HEK293 (cell line): Measurements from ENCODE around the gene DDX10.

Experiments used
- KLF10 ChIP-seq: fragments of 450-650 bp; IDR thresholded peaks from 2 replicates; pipeline ENCODE4 v1.5.1; 2018; ENCODE audit warnings: missing biosample characterization, mild to moderate bottlenecking, missing genetic modification characterization
- SP2 ChIP-seq: fragments of 450-650 bp; formaldehyde crosslinking; IDR thresholded peaks from 2 replicates; pipeline ENCODE4 v1.5.1; 2016; ENCODE audit warnings: missing biosample characterization, missing genetic modification characterization
- ZNF138 ChIP-seq: fragments of 450-650 bp; formaldehyde crosslinking; IDR thresholded peaks from 2 replicates; pipeline ENCODE4 v1.5.1; 2016; ENCODE audit warnings: missing biosample characterization, missing genetic modification characterization, borderline replicate concordance
- ZNF140 ChIP-seq: fragments of 450-650 bp; formaldehyde crosslinking; IDR thresholded peaks from 2 replicates; pipeline ENCODE4 v1.5.1; 2016; ENCODE audit warnings: missing biosample characterization, missing genetic modification characterization
- ZNF350 ChIP-seq: fragments of 450-650 bp; formaldehyde crosslinking; IDR thresholded peaks from 2 replicates; pipeline ENCODE4 v1.5.0; 2017; ENCODE audit warnings: missing biosample characterization, mild to moderate bottlenecking, missing genetic modification characterization
- ZNF843 ChIP-seq: fragments of 450-650 bp; formaldehyde crosslinking; IDR thresholded peaks from 2 replicates; pipeline ENCODE4 v1.5.1; 2016; ENCODE audit warnings: missing biosample characterization, missing genetic modification characterization
- TF ChIP-seq, protein P1 (sequence below): fragments of 450-650 bp; formaldehyde crosslinking; IDR thresholded peaks from 2 replicates; pipeline ENCODE4 v1.5.1; 2016; ENCODE audit warnings: missing biosample characterization, missing genetic modification characterization
- TF ChIP-seq, protein P2 (sequence below): fragments of 450-650 bp; formaldehyde crosslinking; IDR thresholded peaks from 2 replicates; pipeline ENCODE4 v1.5.1; 2016; ENCODE audit warnings: missing biosample characterization, missing genetic modification characterization, low read depth
- TF ChIP-seq, protein P3 (sequence below): fragments of 450-650 bp; IDR thresholded peaks from 2 replicates; pipeline ENCODE4 v1.5.1; 2018; ENCODE audit warnings: missing biosample characterization, missing genetic modification characterization

DNA sequence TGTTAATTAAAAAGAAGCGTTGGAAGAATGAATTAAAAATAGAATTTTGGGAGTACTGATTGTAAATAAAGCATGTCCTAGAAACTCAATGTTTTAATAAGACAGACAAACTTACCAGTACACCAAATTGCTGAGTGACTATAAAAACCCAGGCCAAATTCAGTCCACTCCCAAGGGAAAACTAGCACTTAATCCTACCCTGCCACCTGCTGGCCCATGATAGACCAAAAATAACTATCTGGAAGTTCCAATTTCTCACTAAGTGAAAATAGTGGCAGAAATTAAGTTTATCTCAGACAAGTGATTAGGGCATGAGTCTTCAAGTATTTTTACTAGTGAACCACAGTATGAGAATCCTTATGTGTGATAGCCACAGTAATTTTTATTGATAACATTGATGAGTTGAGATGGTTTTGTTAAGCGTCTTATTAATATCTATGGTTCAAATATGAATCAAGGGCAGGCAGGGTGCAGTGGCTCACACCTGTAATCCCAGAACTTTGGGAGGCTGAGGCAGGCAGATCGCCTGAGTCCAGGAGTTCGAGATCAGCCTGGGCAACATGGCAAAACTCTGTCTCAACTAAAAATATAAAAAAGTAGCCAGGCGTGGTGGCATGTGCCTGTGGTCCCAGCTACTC lies 9.8 kb upstream of the DDX10 start:
- TF ChIP-seq ZNF140 (tag by site-specific recombination) = no peak
- TF ChIP-seq, protein P1, sequence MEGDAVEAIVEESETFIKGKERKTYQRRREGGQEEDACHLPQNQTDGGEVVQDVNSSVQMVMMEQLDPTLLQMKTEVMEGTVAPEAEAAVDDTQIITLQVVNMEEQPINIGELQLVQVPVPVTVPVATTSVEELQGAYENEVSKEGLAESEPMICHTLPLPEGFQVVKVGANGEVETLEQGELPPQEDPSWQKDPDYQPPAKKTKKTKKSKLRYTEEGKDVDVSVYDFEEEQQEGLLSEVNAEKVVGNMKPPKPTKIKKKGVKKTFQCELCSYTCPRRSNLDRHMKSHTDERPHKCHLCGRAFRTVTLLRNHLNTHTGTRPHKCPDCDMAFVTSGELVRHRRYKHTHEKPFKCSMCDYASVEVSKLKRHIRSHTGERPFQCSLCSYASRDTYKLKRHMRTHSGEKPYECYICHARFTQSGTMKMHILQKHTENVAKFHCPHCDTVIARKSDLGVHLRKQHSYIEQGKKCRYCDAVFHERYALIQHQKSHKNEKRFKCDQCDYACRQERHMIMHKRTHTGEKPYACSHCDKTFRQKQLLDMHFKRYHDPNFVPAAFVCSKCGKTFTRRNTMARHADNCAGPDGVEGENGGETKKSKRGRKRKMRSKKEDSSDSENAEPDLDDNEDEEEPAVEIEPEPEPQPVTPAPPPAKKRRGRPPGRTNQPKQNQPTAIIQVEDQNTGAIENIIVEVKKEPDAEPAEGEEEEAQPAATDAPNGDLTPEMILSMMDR (tag by site-specific recombination) = peak; percentile 45; the same call in 1 of the 2 replicates
- TF ChIP-seq ZNF843 (tag by site-specific recombination) = no peak
- no peak for TF ChIP-seq ZNF138
- TF ChIP-seq KLF10 (tag by site-specific recombination) = no peak
- TF ChIP-seq ZNF350 (tag by site-specific recombination) = no peak
- no peak for TF ChIP-seq SP2 (tag by site-specific recombination)
- TF ChIP-seq, protein P2, sequence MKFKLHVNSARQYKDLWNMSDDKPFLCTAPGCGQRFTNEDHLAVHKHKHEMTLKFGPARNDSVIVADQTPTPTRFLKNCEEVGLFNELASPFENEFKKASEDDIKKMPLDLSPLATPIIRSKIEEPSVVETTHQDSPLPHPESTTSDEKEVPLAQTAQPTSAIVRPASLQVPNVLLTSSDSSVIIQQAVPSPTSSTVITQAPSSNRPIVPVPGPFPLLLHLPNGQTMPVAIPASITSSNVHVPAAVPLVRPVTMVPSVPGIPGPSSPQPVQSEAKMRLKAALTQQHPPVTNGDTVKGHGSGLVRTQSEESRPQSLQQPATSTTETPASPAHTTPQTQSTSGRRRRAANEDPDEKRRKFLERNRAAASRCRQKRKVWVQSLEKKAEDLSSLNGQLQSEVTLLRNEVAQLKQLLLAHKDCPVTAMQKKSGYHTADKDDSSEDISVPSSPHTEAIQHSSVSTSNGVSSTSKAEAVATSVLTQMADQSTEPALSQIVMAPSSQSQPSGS (tag by site-specific recombination) = no peak
- TF ChIP-seq, protein P3, sequence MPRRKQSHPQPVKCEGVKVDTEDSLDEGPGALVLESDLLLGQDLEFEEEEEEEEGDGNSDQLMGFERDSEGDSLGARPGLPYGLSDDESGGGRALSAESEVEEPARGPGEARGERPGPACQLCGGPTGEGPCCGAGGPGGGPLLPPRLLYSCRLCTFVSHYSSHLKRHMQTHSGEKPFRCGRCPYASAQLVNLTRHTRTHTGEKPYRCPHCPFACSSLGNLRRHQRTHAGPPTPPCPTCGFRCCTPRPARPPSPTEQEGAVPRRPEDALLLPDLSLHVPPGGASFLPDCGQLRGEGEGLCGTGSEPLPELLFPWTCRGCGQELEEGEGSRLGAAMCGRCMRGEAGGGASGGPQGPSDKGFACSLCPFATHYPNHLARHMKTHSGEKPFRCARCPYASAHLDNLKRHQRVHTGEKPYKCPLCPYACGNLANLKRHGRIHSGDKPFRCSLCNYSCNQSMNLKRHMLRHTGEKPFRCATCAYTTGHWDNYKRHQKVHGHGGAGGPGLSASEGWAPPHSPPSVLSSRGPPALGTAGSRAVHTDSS = no peak
